Measurements from ENCODE around the gene AGFG1.

- TF ChIP-seq, protein P1, sequence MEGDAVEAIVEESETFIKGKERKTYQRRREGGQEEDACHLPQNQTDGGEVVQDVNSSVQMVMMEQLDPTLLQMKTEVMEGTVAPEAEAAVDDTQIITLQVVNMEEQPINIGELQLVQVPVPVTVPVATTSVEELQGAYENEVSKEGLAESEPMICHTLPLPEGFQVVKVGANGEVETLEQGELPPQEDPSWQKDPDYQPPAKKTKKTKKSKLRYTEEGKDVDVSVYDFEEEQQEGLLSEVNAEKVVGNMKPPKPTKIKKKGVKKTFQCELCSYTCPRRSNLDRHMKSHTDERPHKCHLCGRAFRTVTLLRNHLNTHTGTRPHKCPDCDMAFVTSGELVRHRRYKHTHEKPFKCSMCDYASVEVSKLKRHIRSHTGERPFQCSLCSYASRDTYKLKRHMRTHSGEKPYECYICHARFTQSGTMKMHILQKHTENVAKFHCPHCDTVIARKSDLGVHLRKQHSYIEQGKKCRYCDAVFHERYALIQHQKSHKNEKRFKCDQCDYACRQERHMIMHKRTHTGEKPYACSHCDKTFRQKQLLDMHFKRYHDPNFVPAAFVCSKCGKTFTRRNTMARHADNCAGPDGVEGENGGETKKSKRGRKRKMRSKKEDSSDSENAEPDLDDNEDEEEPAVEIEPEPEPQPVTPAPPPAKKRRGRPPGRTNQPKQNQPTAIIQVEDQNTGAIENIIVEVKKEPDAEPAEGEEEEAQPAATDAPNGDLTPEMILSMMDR (IDR thresholded peaks at IDR 0.05) = peak in 4 of 7 experiments; percentile 17 to 39 (median 31)
- no peak for TF ChIP-seq POLR2A (IDR thresholded peaks at IDR 0.05)
Observed at GRCh38 chr2:227479865-227480475, 8.0 kb downstream of the AGFG1 start.

Data from body of pancreas (tissue), 4 donors.